Iris pigment epithelial cell (primary cell): ENCODE measurements around the gene NEK10.

ENCODE experiments used
- DNase-seq: peaks from one replicate; pipeline ENCODE4 v3.0.0-alpha.2; 2011; ENCODE audit warnings: low read depth

The NEK10 gene

DNA sequence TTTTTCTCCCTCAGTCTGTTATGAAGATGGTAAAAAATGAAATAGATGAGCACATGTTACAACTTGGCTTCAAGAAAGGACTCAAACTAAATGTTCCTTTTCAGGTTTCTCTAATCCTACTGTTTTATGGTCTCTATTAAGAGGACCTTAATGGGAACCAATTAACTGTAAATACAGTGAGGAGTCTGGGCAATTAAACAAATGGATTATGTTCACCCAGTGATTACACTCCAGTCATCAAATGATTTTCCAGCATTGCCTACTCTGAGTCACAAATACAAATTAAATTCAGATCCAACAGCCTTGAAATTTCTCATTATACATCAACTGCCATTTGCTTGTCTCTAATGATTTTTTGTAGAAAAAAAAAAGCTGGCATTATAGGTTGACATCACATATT lies 129.2 kb downstream of the NEK10 start:
- DNase-seq = no peak

DNA sequence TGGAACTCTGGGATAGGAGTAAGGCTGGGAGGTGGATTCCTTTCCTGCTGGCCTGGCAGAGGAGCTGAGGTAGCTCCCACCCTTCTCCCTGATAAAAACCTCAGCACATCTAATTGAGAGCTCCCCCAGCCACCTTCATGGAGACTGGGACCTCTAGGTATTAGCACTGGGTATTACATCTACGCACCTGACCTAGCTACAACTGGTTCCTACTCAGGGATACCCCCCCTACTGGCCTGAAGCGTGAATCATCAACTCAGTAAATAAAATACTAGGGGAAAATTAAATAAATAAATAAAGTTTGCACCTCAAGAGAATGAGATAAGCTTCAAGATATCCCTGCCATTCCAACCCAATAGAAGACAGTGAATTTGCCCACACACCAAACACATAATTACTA lies 140.4 kb downstream of the NEK10 start:
- DNase-seq = no peak

DNA sequence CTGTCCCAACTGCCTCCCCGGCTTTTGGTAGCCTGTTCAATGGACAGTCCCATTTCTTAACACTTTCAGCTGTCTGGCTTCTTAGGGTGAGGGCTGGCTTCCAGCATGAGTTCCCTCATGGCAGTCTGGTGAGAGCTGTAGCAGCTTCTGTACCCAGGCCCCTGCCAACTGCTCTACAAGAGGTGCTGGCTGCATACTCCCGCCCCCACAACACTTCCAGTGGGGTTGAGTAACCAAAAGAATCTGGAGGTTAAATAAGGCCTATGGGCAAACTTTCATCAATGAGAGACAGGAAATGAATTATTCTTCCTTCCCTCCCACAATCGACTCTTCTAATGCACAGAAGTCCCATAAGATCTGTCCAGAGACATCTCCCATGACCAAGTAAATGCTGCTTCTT lies 145.0 kb downstream of the NEK10 start:
- peak; percentile 47 for DNase-seq

DNA sequence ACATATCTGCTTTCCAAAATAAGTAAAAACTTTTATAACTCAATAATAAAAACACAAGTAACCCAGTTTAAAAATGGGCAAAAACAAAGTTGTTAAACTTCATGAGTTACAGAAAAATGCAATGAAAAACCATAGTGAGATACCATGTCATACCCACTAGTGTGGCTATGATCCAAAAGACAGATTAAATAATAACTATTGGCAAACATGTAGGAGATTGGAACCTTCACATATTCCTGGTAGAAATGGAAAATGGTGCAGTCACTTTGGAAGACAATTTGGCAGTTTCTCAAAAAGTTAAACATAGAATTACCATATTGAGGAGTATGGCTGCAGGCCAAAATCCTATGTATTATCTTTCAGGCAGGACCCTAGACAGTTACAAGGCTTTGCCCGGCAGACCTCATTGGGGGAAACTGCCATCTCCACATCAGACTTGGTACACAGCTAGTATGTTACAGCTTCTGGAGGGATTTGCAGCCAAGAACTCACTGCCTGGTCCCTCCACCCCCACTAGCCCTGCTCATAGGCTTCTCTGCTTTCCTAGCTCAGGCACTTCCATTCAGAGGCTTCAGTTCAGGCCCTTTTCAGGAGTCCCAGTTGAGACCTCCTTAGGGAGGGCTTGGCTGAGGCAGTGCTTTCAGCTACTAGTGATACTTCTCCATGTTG lies 147.8 kb downstream of the NEK10 start:
- DNase-seq = no peak

DNA sequence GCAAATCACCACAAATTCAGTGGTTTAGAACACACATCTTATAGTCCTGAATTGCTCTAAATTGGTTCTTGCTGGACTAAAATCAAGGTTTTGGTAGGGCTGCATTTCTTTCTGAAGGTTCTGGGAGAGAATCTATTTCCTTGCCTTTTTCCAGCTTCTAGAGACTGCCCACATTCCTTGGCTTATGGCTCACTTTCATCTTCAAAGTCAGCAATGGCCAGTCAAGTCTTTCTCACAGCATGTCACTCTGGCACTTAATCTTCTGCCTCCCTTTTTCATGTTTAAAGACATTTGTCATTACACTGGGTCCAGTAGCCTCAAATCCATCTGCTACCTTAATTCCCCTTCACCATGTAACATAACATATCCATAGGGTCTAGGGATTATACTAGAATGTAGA lies 149.0 kb downstream of the NEK10 start:
- no peak for DNase-seq

DNA sequence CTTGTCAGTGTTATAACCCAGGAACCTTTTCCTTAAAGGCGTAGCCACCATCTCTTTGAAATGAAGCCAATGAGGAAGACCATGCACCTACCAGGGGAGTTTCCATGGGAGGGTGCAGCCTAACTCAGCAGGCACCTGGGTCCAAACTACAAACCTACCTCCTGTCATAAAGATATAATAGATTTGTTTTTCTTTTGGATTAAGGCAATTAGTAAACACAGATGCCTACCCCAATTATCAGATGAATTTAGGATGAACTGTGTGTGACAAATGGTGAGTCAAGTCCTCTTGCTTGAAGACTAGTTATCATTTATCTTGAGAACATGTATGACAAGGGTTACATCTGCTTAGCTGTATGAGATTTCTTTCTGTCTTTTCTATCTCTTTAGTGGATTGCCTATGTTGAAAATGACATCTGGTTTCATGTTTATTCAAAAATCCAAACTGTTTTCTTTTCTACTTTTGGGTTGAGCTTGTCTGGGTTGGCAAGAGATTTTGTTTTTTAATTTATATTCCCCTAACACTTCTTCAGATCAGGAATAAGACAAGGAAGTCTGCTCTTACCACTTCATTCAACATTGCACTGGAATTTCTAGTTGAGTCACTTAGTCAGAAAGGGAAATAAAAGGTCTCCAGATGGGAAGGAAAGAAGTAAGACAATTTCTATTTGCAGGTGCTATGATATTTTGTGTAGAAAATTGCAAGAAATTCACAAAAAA lies 149.9 kb downstream of the NEK10 start:
- DNase-seq = peak; percentile 31

DNA sequence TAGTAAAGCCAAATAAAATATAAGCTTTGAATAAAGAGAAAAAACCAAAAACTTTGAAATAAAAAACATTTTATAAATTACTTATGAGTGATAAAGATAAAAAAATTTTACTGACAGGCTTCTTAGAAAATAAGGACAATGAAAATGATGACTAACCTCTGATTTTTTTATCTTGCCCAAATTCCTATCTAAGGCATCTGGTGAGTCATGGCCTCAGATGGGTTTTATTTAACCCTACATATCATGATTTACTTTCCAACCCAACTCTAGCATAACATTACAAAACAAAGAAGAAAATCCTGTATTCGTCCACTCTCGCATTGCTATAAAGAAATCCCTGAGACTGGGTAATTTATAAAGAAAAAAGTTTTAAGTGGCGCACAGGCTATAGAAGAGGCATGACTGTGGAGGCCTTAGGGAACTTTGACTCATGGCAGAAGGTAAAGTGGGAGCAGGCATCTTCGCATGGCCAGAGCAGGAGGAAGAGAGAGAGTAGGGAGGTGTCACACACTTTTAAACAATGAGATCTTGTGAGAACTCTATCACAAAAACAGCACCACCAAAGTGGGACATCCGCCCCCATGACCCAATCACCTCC lies 152.1 kb downstream of the NEK10 start:
- peak; percentile 78 for DNase-seq

DNA sequence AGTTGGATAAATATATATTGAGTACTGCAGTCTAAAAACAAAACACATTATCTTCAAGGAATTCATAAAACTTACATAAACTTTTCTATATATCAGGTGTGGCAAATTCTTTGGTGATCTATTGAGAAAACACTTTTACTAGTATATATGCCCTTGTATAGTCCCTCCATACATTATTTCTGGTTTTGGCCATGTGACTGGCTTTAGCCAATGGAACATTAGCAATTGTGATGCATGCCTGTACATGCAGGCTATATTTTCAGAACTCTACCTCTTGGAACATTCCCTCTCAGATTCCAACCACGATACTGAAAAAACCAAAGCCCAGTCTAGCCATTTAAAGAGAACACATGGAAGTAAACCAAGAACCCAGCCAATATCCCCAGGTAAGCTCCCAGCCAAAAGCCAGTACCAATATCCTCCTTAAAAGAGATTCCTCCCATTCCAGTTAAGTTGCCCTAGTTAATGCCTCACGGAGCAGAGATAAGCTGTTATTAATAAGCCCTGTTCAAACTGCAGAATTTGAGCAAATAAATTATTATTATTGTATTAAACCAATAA lies 152.8 kb downstream of the NEK10 start:
- DNase-seq = no peak

DNA sequence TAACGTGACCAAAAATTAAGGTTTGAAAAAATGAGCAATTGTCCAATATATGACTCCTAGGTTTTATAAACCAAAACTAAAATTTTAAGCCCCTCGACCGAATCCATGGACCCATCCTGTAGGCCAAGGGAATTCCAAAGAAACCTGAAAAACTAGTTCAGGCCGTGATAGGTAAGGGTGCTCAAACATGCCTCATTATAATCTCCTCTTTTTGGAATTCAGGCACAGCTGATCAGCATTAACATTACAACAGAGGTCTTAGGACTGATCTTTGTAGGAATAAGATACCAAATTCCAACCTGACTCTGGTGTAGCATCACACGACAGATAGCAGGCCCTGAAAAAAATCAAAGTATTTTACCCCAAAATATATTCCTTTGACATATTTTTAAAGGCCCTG lies 155.7 kb downstream of the NEK10 start:
- no peak for DNase-seq

DNA sequence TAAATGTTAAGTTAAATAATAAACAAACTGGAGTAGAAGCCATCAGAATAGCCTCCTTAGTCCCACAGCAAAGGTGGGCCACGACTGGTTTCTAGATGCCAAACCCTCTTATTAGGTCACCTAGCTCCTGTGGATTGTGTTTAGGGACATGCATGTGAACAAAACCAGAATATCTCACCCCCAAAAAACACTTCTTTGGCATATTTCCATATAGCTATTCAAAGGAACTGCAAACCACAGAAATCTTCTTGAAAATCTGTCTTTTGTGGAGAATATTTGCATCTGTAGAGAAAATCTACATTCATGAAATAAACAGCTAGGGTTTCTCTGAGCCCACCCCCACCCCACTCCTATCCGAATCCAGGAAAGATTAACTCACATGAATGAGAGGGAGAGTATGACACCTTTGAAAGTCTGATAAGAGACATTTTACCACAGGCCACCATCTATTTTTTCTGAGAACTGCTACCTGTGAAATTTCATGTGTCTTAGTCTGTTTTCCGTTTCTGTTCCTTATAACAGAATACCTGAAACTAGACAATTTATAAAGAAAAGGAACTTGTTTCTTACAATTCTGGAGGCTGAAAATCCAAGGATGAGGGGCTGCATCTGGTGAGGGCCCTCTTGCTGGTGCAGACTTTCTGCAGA lies 159.4 kb downstream of the NEK10 start:
- no peak for DNase-seq

DNA sequence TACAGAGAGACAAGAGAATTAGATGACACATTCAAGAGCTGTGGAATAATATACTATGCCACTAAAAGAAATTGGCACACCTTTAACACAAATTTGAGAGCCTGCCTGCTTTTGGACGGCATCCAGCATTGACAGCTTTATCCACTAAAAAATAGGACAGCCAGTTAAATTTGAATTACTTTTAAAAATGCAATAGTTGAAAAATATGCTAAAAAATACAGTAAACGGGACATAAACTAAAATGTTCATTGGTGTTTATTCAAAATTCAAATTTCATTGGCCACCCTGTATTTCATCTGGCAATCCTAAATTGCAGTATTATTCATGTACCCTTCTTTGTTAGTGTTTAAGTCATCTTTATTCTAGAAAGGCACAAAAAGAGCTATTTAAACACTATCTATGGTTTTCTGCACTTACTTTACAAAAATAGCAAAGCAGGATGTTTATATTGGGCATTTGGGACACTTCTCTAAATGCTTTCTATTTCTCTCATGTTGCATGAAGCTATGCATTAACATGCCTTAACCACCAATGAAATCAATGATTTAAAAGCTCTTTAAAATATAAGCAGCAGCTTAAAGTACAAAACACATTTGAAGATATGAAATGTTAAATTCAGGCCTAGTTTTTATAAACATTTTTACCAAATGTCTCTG lies 160.1 kb downstream of the NEK10 start:
- no peak for DNase-seq

DNA sequence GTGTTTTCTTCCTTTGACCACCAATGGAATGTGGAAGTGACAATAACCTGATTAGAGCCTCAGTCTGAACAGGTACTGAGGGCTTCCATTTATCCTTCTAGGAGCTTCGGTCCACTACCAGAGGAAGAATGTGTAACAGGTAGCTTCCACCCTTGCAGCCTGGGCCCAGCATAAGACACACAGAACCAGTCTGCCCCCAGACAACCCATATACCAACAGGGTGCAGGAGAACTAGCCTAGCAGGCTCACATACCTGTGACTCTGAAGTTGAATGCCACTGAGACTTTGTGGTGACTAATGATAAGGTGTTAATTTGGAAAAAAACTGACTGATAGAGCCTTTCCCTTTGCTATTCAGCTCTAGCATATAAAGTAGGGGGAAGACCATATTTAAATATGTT lies 166.2 kb downstream of the NEK10 start:
- DNase-seq = no peak

DNA sequence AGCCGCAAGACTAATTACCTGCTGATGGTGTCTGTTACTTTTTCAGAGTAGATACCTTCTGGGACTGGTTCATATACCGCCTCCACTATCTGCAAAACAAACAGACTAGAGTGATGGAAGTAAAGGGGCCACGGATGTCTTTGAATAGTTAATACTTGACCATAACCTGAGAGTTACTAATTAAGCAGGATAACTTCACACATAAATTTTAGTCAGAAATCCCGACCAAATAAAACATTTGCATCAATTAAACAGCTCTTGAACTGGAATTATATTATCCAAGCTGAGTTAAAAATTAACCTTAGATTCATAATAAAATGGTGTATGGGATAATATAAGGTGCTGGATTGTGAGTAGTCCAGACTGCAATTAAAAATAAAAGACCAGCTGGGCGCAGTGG lies 167.7 kb downstream of the NEK10 start:
- no peak for DNase-seq

DNA sequence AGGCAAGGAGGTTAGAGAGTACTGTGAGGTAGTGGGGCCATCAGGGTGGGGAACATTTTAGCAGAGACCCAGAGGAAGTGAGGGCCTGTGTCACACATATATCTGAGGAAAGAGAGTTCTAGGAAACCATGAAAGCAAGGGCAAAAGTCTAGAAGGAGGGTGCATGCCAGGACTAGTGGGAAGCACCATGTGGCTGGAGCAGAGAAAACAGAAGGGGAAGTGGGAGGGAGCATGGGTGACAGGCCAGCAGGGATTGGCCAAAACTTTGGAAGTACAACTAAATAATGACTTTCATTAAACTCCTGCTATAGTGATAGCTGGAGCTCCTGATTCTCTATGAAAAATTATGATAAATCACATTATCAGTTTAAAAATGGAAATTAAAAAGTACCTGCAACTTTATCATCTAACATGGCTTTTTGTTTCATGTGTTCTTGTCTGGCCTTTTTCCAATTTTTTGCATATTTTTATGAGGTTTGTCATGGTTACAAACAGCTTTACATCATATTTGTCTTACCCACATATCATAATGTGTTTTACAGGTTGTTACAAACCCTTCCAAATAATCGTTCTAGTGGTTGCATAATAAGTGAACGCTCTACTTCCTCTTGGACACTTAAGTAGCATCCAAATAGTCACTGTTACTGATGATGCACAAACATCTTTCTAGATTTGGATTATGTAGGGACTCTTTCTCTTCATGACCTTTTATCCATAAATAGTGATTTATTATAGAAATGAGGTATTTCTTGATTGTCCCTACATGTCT lies 168.3 kb downstream of the NEK10 start:
- DNase-seq = no peak

DNA sequence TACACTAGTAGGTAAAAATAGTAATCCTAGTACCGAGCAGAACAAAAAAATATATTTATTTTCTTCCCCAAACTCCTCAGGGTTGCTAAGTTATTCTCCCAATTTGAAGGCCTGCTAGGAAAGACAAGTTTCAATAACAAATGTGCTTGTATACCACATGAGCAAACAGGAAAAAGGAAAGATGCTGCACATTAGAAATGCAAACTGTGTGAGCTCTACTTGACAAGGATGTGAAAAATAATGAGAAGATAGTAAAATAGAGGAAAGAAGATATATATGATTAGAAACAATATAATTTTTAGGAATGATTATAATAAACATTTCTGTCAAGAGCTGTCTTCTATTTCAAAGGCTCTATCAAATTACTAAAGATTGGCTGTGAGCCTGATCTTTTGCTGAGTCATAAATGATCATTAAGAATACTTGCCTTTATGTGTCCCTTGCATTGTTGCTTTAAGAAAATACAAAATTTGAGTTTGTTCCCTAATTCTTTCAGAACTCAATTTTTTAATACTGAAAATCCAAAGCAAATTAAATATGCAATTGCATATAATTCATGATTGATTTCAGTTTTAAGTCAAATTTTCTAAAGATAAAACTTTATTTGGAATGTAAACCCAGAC lies 174.2 kb downstream of the NEK10 start:
- DNase-seq = peak; percentile 48

DNA sequence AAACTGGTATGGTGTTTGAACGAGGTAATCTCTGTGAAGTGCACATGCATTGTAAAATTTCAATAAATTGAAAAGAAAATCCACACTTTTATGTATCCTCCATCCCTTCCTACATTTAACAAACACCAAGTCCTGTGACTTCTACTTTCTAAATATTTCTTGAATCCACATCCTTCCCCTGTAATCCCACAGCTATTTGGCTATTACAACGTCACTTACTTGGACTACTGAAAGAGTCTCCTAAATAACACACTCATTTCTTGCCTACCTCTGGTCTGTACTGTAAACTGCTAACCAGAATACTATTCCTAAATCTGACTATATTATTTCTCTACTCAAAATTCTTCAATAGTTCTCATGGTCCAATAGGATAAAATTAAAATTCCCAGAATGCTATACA lies 176.1 kb downstream of the NEK10 start:
- DNase-seq = peak; percentile 50

DNA sequence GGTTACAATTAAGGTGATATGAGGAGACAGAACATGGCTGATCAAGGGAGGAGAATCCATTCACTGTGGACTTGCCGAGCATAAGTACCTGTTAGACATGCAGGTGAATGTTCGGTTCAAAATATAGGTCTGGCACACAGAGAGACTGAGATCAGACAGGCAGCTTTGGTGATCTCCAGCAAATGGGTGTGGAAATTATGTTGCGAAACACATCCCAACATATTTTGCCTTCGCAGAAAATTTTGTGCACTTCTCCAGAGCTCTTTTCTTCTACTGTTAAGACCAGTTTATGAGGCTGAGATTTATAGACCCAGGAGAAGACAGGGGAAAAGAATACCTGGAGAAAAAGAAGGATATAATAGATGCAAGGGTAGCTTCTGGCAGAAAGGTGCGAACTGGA lies 183.2 kb downstream of the NEK10 start:
- no peak for DNase-seq

DNA sequence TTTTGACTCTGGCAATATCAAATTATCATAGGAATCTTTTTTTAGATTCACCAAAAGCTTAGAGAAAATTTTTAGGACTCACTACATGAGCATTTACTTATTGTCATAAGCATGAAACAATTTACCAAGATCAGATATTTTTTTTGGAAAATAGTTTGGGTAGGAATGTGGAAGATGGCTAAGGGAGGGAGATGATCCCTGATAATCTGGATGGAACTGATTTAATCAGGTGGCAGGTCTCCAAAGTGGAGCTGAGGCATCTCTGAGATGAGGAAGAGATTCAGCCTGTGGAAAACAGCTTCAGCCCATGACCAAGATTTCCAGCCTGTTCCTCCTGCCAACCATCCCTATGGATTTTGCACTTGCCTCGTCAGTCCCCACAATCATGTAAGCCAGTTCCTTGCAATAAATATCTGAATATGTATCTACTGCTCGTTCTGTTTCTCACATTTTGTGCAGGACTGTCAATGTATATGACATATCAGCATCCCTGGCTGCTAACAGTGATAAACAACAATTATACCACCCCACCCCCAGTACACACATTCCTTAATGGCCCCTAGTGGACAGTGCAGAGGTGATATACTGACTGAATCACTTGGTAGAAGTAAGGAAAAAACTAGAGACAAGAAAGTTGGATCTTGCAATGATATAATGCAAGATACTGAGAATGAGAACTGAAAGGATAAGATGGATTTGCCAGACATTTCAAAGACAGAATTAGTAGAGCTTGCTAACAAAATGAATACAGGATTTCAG lies 183.8 kb downstream of the NEK10 start:
- no peak for DNase-seq

DNA sequence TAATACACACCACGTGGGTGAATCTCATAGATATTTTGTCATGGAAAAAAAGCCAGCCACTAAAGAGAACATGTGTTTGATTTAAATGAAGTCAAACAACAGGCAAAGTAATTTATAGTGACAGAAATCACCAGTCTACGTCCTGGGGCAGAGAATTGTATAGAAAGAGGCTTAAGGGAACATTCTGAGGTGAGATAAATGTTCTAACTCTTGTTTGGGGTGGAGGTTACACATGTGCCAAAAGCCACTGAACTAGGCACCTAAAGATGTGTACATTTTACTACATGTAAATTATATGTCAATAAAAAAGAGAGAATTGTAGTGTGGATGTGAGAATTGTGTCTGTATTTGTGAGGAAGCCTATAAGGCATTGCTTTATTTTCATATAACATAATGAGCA lies 184.9 kb downstream of the NEK10 start:
- no peak for DNase-seq

DNA sequence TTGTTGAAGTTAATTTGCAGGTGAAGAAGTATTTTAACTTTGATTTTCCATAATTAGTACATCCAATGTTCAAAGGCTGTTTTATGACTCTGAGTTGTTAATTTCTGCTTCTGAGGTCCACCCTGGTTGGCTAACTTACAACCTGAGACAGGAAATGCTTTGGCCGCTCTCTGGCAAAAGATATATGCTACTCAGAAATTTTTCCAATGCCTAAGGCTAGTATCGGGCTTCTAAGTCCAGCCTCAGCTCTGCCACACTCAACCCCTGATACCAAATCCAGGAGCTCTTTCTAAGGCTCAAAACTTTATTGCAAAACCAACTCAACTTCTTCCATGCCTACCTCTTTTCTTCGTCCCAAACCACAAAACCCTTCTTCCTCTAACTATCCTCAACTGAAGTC lies 192.9 kb downstream of the NEK10 start:
- peak; percentile 51 for DNase-seq
